HG03045 (cell line): ENCODE data around the gene PRPF6.

ENCODE experiments used
- ATAC-seq: cut with Tn5 transposase; IDR thresholded peaks from one replicate; pipeline ENCODE4 v1.9.1; 2021; ENCODE audit warnings: mild to moderate bottlenecking, moderate library complexity; ENCODE audit not compliant: unreplicated experiment

The PRPF6 gene

GRCh38 chr20:64057628-64058498, 76.9 kb downstream of the PRPF6 start:
- peak; percentile 41 for ATAC-seq

- no peak for ATAC-seq
Measured at GRCh38 chr20:64058536-64058935, 77.6 kb downstream of the PRPF6 start.

GRCh38 chr20:64062276-64062595, 81.3 kb downstream of the PRPF6 start:
- no peak for ATAC-seq

GRCh38 chr20:64062596-64063388, 81.9 kb downstream of the PRPF6 start, which contains the start of gene TCEA2:
Gene TCEA2, plus strand, starts transcription at chr20:64063198. Its CDS starts 115 bp downstream, at chr20:64063313.
- peak; percentile 72 for ATAC-seq

- ATAC-seq: no peak
Measured at GRCh38 chr20:64063389-64064144, 82.6 kb downstream of the PRPF6 start.

GRCh38 chr20:64064145-64064698, 83.3 kb downstream of the PRPF6 start:
- no peak for ATAC-seq

GRCh38 chr20:64065062-64065973, 84.4 kb downstream of the PRPF6 start:
- ATAC-seq: no peak

GRCh38 chr20:64065974-64066343, 85.0 kb downstream of the PRPF6 start:
- ATAC-seq: peak; percentile 31

- no peak for ATAC-seq
Measured at GRCh38 chr20:64067005-64067632, 86.2 kb downstream of the PRPF6 start.

- ATAC-seq: no peak
Measured at GRCh38 chr20:64067733-64068307, 86.9 kb downstream of the PRPF6 start.

GRCh38 chr20:64068386-64069208, 87.7 kb downstream of the PRPF6 start:
- no peak for ATAC-seq

- no peak for ATAC-seq
Measured at GRCh38 chr20:64069209-64069613, 88.3 kb downstream of the PRPF6 start.

- ATAC-seq: no peak
Measured at GRCh38 chr20:64069614-64070243, 88.8 kb downstream of the PRPF6 start.

- ATAC-seq: no peak
Measured at GRCh38 chr20:64070244-64070993, 89.5 kb downstream of the PRPF6 start.

- ATAC-seq: no peak
Measured at GRCh38 chr20:64071341-64072332, 90.7 kb downstream of the PRPF6 start.

- no peak for ATAC-seq
Measured at GRCh38 chr20:64072498-64073063, 91.6 kb downstream of the PRPF6 start.
